NCI-H345 treated with DMSO at 0.1 percent for 48 hours (cell line): ENCODE measurements around the gene ARID5B.

ENCODE experiments used
- DNase-seq: peaks from one replicate; lab custom pipeline; 2025; ENCODE audit not compliant: unreplicated experiment; lab: John Stamatoyannopoulos, UW

The ARID5B gene

GRCh38 chr10:61987951-61988379 lies 86.5 kb downstream of the ARID5B start:
- DNase-seq, result no peak

- no peak for DNase-seq
Observed at GRCh38 chr10:61989995-61990760, 88.7 kb downstream of the ARID5B start.

GRCh38 chr10:61990761-61991135 lies 89.2 kb downstream of the ARID5B start:
- no peak for DNase-seq

- DNase-seq, result no peak
Observed at GRCh38 chr10:61991166-61991565, 89.7 kb downstream of the ARID5B start.

GRCh38 chr10:61992059-61992460 lies 90.6 kb downstream of the ARID5B start:
- DNase-seq, result no peak

GRCh38 chr10:61992671-61993668 lies 91.5 kb downstream of the ARID5B start:
- no peak for DNase-seq

- no peak for DNase-seq
Observed at GRCh38 chr10:61993711-61994401, 92.4 kb downstream of the ARID5B start.

- no peak for DNase-seq
Observed at GRCh38 chr10:61994405-61995219, 93.1 kb downstream of the ARID5B start.

- DNase-seq, result no peak
Observed at GRCh38 chr10:61995220-61995503, 93.7 kb downstream of the ARID5B start.

- no peak for DNase-seq
Observed at GRCh38 chr10:61998937-61999336, 97.4 kb downstream of the ARID5B start.

GRCh38 chr10:62000037-62000603 lies 98.6 kb downstream of the ARID5B start:
- DNase-seq, result no peak

- DNase-seq, result no peak
Observed at GRCh38 chr10:62000726-62001125, 99.2 kb downstream of the ARID5B start.

GRCh38 chr10:62001898-62002297 lies 100.4 kb downstream of the ARID5B start:
- DNase-seq, result no peak

- DNase-seq, result no peak
Observed at GRCh38 chr10:62002753-62003152, 101.3 kb downstream of the ARID5B start.

GRCh38 chr10:62004042-62004441 lies 102.5 kb downstream of the ARID5B start:
- no peak for DNase-seq

- DNase-seq, result no peak
Observed at GRCh38 chr10:62005281-62005680, 103.8 kb downstream of the ARID5B start.

GRCh38 chr10:62005687-62006086 lies 104.2 kb downstream of the ARID5B start:
- DNase-seq, result no peak

- no peak for DNase-seq
Observed at GRCh38 chr10:62007145-62007544, 105.6 kb downstream of the ARID5B start.

GRCh38 chr10:62008196-62008595 lies 106.7 kb downstream of the ARID5B start:
- no peak for DNase-seq

- no peak for DNase-seq
Observed at GRCh38 chr10:62008946-62009345, 107.4 kb downstream of the ARID5B start.
